Measurements from ENCODE around the gene SLC17A6. TPM values are rescaled to one million over a fixed set of nuclear protein-coding genes. Genes with fewer than 3 reads are reported as not detected.

SLC17A6 gene
- total and polyA plus RNA-seq, 4 donors = not detected

DNA sequence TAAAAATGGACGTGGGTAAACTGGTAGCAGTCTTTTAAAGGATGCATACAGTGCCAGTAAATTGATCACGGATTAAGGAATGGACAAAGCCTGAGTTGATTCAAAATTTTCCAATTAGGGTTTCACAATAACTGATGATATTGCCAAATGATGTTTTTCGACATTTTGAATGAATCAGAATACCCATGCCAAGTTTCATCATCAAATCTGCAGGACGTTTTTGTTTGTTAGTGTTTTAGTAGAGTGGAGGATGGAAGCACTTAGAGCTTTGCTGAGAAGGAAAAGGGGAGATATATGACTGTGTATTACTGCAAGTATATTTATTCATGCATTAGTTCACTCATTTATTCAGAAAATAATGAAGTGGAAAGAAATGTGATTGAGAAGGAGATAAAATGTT lies 78.3 kb downstream of the SLC17A6 start:
- 61 to 66% methylated on average over 4 of the region's 4 CpGs for WGBS, 2 donors
- ATAC-seq (ENCODE audit: insufficient read depth, low FRiP score) = no peak
- Histone ChIP-seq H3K27ac (ENCODE audit: low read depth in 1 of 2, low read length in 1 of 2) (no peak overlapping the region), H3K4me3 (no peak overlapping the region), H3K9me3 (ENCODE audit: control insufficient read depth in 4 of 4, insufficient read depth in 3 of 4, low read length in 3 of 4) (no peaks in the 10 kb centered on the region), H3K36me3 (ENCODE audit: control insufficient read depth in 4 of 4, insufficient read depth in 4 of 4, low read length in 4 of 4) (no peaks in the 10 kb centered on the region), H3K9ac (ENCODE audit: insufficient read depth in 1 of 2, low read length in 2 of 2) (no peak overlapping the region), H3K27me3 (ENCODE audit: control insufficient read depth in 3 of 3, insufficient read depth in 3 of 3, low read length in 2 of 3) (peaks cover 0 to 2% (median 0%) of the 10 kb centered on the region in 3 donors), H3K4me1 (ENCODE audit: control insufficient read depth in 5 of 5, insufficient read depth in 5 of 5, low read length in 5 of 5) (no peaks in the 10 kb centered on the region)
- TF ChIP-seq, protein P1, sequence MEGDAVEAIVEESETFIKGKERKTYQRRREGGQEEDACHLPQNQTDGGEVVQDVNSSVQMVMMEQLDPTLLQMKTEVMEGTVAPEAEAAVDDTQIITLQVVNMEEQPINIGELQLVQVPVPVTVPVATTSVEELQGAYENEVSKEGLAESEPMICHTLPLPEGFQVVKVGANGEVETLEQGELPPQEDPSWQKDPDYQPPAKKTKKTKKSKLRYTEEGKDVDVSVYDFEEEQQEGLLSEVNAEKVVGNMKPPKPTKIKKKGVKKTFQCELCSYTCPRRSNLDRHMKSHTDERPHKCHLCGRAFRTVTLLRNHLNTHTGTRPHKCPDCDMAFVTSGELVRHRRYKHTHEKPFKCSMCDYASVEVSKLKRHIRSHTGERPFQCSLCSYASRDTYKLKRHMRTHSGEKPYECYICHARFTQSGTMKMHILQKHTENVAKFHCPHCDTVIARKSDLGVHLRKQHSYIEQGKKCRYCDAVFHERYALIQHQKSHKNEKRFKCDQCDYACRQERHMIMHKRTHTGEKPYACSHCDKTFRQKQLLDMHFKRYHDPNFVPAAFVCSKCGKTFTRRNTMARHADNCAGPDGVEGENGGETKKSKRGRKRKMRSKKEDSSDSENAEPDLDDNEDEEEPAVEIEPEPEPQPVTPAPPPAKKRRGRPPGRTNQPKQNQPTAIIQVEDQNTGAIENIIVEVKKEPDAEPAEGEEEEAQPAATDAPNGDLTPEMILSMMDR (IDR thresholded peaks at IDR 0.05; ENCODE audit: control extremely low read depth, extremely low read depth) = no peak
- no peak for DNase-seq

DNA sequence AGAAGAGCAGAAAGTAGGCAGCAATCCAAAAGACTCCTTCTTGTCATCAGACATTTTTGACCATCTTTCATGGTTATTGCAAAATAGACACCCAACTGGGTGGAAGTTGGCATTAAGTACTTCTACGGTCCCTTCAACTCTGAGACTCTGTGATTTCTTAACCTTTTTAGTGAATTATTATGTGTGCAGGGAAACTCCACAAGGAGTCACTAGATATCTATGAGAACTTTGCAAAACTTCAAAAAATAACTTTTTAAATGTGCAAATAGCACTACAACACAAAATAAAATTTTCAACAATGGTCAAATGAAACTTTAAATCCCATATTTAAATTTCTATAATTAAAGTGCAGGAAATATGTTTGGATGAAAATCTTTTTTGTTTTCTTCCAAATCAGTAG lies 88.7 kb downstream of the SLC17A6 start:
- Histone ChIP-seq H3K36me3 (ENCODE audit: control insufficient read depth in 4 of 4, insufficient read depth in 4 of 4, low read length in 4 of 4) (no peaks in the 10 kb centered on the region), H3K27ac (ENCODE audit: low read depth in 1 of 2, low read length in 1 of 2) (no peak overlapping the region), H3K9me3 (ENCODE audit: control insufficient read depth in 4 of 4, insufficient read depth in 3 of 4, low read length in 3 of 4) (no peaks in the 10 kb centered on the region), H3K4me1 (ENCODE audit: control insufficient read depth in 5 of 5, insufficient read depth in 5 of 5, low read length in 5 of 5) (peaks cover 0 to under 1% (median 0%) of the 10 kb centered on the region in 5 donors), H3K9ac (ENCODE audit: insufficient read depth in 1 of 2, low read length in 2 of 2) (no peak overlapping the region), H3K4me3 (no peak overlapping the region), H3K27me3 (ENCODE audit: control insufficient read depth in 3 of 3, insufficient read depth in 3 of 3, low read length in 2 of 3) (no peaks in the 10 kb centered on the region)
- DNase-seq (no peak), ATAC-seq (ENCODE audit: insufficient read depth, low FRiP score) (no peak)
- TF ChIP-seq, protein P1 (IDR thresholded peaks at IDR 0.05; ENCODE audit: control extremely low read depth, extremely low read depth) = no peak
- WGBS, 2 donors = 70 to 86% methylated on average over 1 of the region's 1 CpG

Other genes with a start within 250 kb of the SLC17A6 start
- gene ANO5, start 145.3 kb upstream of the SLC17A6 start, total RNA-seq = 1 to 10 TPM; 2.8 to 3.6 TPM
- gene ANO5, start 145.3 kb upstream of the SLC17A6 start, polyA plus RNA-seq = 1 to 10 TPM in 1 of 2 donors, under 1 TPM in 1; 0.22 to 1.0 TPM